HCT116 (cell line): ENCODE results near the gene PC. TPM values are rescaled to one million over a fixed set of nuclear protein-coding genes. Genes with fewer than 3 reads are reported as not detected.

Experiments
- ATAC-seq: fragments of 200-7000 bp; cut with Tn5 transposase; 2 replicates; pipeline ENCODE4 v1.9.1; 2020; ENCODE audit warnings: mild to moderate bottlenecking, moderate library complexity
- BruUV-seq: library from RNA; stranded (reverse); fragments of 400-500 nt; replicated peaks from 2 replicates; lab custom pipeline; 2021; lab: Mats Ljungman, UMichigan
- CTCF ChIA-PET: fragments of 300-600 bp; sonication (Branson Sonifier 250); formaldehyde crosslinking; loops from one replicate; lab custom pipeline; 2021; ENCODE audit warnings: antibody characterized with exemption; lab: Charles Lee
- POLR2A ChIA-PET: fragments of 300-600, 350-600 bp; sonication (Branson Sonifier 250); formaldehyde crosslinking; loops from one replicate; lab custom pipeline; 2021; ENCODE audit warnings: antibody characterized with exemption; lab: Charles Lee
- RAD21 ChIA-PET, 2 experiments: fragments of 300-600 bp; sonication (Branson Sonifier 250); formaldehyde crosslinking; loops; one replicate each; lab custom pipeline; 2023; ENCODE audit warnings: low total read pairs in 2 of 2; ENCODE audit not compliant: uncharacterized antibody in 2 of 2, unreplicated experiment in 2 of 2, low non-redundant PET in 1 of 2; lab: Charles Lee
- DNase-seq: peaks from one replicate; pipeline ENCODE4 v3.0.0-alpha.2; 2010; ENCODE audit warnings: low read depth, low spot score
- H2AFZ ChIP-seq: fragments of 200-600 bp; shearing (Covaris generic), sonication (generic); 2 replicates; pipeline ENCODE4 v1.6.1; 2017; ENCODE audit warnings: low read depth, mixed run types, mixed read lengths, antibody characterized with exemption, low read length; ENCODE audit not compliant: poor library complexity, severe bottlenecking
- H3K27ac ChIP-seq: 2 replicates; pipeline ENCODE4 v1.5.1; 2012; ENCODE audit warnings: low read depth, low read length
- H3K27me3 ChIP-seq: fragments of 200-600 bp; sonication (generic); 2 replicates; pipeline ENCODE4 v1.6.1; 2016; ENCODE audit warnings: mixed run types, low read length, mixed read lengths; ENCODE audit not compliant: insufficient read depth
- H3K36me3 ChIP-seq, 2 experiments: fragments of 200-500 bp in 1 of 2; fragments of 200-600 bp in 1 of 2; sonication (Bioruptor generic) in 1 of 2; sonication (generic) in 1 of 2; 2 replicates each; pipeline versions ENCODE4 v1.5.1 to v1.6.1; 2014 to 2016; ENCODE audit warnings: low read length in 2 of 2, inconsistent platforms in 1 of 2, mixed read lengths in 1 of 2, mixed run types in 1 of 2; ENCODE audit not compliant: insufficient read depth in 2 of 2, control insufficient read depth in 1 of 2
- H3K4me1 ChIP-seq, 2 experiments: fragments of 200-600 bp in 1 of 2; sonication (generic) in 1 of 2; 2 replicates each; pipeline versions ENCODE4 v1.5.1 to v1.6.1; 2012 to 2017; ENCODE audit warnings: low read length in 2 of 2, inconsistent platforms in 1 of 2, mild to moderate bottlenecking in 1 of 2, mixed read lengths in 1 of 2, mixed run types in 1 of 2, moderate library complexity in 1 of 2; ENCODE audit not compliant: insufficient read depth in 2 of 2, control insufficient read depth in 1 of 2
- H3K4me2 ChIP-seq: fragments of 200-600 bp; sonication (generic); 2 replicates; pipeline ENCODE4 v1.6.1; 2017; ENCODE audit warnings: mixed run types, low read length, mixed read lengths
- H3K4me3 ChIP-seq, 2 experiments: fragments of 200-600 bp in 1 of 2; sonication (generic) in 1 of 2; replicated peaks in 1 of 2; 2 replicates each; pipeline ENCODE4 v1.5.1; 2011 to 2016; ENCODE audit warnings: low read length in 2 of 2, control low read depth in 1 of 2, low read depth in 1 of 2, mild to moderate bottlenecking in 1 of 2, mixed read lengths in 1 of 2, mixed run types in 1 of 2
- H3K79me2 ChIP-seq: fragments of 200-600 bp; sonication (generic); 2 replicates; pipeline ENCODE4 v1.6.1; 2017; ENCODE audit warnings: mild to moderate bottlenecking, mixed run types, low read length, moderate library complexity, mixed read lengths; ENCODE audit not compliant: insufficient read depth
- H3K9ac ChIP-seq: fragments of 200-600 bp; sonication (generic); 2 replicates; pipeline ENCODE4 v1.6.1; 2016; ENCODE audit warnings: low read length, mixed read lengths
- H3K9me2 ChIP-seq: fragments of 200-600 bp; sonication (generic), shearing (Covaris generic); 2 replicates; pipeline ENCODE4 v1.6.1; 2017; ENCODE audit warnings: mixed run types, mild to moderate bottlenecking, moderate library complexity; ENCODE audit not compliant: insufficient read depth
- H3K9me3 ChIP-seq, 2 experiments: fragments of 200-500 bp in 1 of 2; fragments of 200-600 bp in 1 of 2; sonication (Bioruptor generic) in 1 of 2; sonication (generic) in 1 of 2; 2 replicates each; pipeline ENCODE4 v1.6.1; 2014 to 2017; ENCODE audit warnings: low read length in 2 of 2, mixed read lengths in 2 of 2, inconsistent platforms in 1 of 2, low read depth in 1 of 2, mild to moderate bottlenecking in 1 of 2, mixed run types in 1 of 2, moderate library complexity in 1 of 2; ENCODE audit not compliant: control insufficient read depth in 1 of 2, insufficient read depth in 1 of 2
- H4K20me1 ChIP-seq: fragments of 200-600 bp; sonication (generic), shearing (Covaris generic); 2 replicates; pipeline ENCODE4 v1.6.1; 2017; ENCODE audit warnings: mixed run types, mild to moderate bottlenecking, moderate library complexity; ENCODE audit not compliant: insufficient read depth
- CEBPB ChIP-seq: IDR thresholded peaks from 2 replicates; pipeline ENCODE4 v1.6.1; 2012; ENCODE audit warnings: low read depth
- EGR1 ChIP-seq: IDR thresholded peaks from 2 replicates; pipeline ENCODE4 v1.6.1; 2012; ENCODE audit warnings: low read depth
- ELF1 ChIP-seq: IDR thresholded peaks from 2 replicates; pipeline ENCODE4 v1.6.1; 2012; ENCODE audit warnings: low read depth, borderline replicate concordance
- EZH2phosphoT487 ChIP-seq: fragments of 200-600 bp; IDR thresholded peaks from 2 replicates; pipeline ENCODE4 v1.6.1; 2018; ENCODE audit warnings: antibody characterized with exemption, borderline replicate concordance
- FOSL1 ChIP-seq: IDR thresholded peaks from 2 replicates; pipeline ENCODE4 v1.6.1; 2012; ENCODE audit warnings: low read depth
- JUND ChIP-seq: IDR thresholded peaks from 2 replicates; pipeline ENCODE4 v1.6.1; 2012
- MAX ChIP-seq: IDR thresholded peaks from 2 replicates; pipeline ENCODE4 v1.6.1; 2012
- POLR2A ChIP-seq: IDR thresholded peaks from 2 replicates; pipeline ENCODE4 v1.7.0; 2011; ENCODE audit warnings: borderline replicate concordance; ENCODE audit not compliant: insufficient read depth, insufficient read length; ENCODE audit errors: extremely low read depth
- RAD21 ChIP-seq: IDR thresholded peaks from 2 replicates; pipeline ENCODE4 v1.6.1; 2012; ENCODE audit warnings: low read depth, mild to moderate bottlenecking
- SIN3A ChIP-seq: IDR thresholded peaks from 2 replicates; pipeline ENCODE4 v1.6.1; 2012; ENCODE audit warnings: low read depth
- SP1 ChIP-seq: IDR thresholded peaks from 2 replicates; pipeline ENCODE4 v1.6.1; 2012; ENCODE audit warnings: low read depth
- SRF ChIP-seq: IDR thresholded peaks from 2 replicates; pipeline ENCODE4 v1.6.1; 2012; ENCODE audit warnings: low read depth
- TCF7L2 ChIP-seq: IDR thresholded peaks from 2 replicates; pipeline ENCODE4 v1.7.0; 2011; ENCODE audit warnings: borderline replicate concordance, inconsistent platforms; ENCODE audit not compliant: insufficient read depth, insufficient read length; ENCODE audit errors: extremely low read depth
- YY1 ChIP-seq: IDR thresholded peaks from 2 replicates; pipeline ENCODE4 v1.6.1; 2011; ENCODE audit warnings: low read length, low read depth, moderate library complexity, mild to moderate bottlenecking; ENCODE audit not compliant: insufficient replicate concordance; ENCODE audit errors: extremely low read depth
- ZBTB33 ChIP-seq: IDR thresholded peaks from 2 replicates; pipeline ENCODE4 v1.6.1; 2011; ENCODE audit warnings: mild to moderate bottlenecking, low read length, moderate library complexity; ENCODE audit not compliant: insufficient replicate concordance; ENCODE audit errors: extremely low read depth
- ZFX ChIP-seq: fragments of 450-650 bp; IDR thresholded peaks from 2 replicates; pipeline ENCODE4 v1.6.1; 2017
- intact Hi-C: fragments of 100-400 bp; cut with micrococcal nuclease; formaldehyde crosslinking; loops from 2 replicates; pipeline ENCODE4 v1.10.0; 2022
- total RNA-seq: library from RNA; stranded (reverse); gene quantifications from one replicate; pipeline ENCODE4 v1.2.1, GENCODE V29; 2021; ENCODE audit not compliant: unreplicated experiment
- TF ChIP-seq, protein P1 (sequence below): IDR thresholded peaks from 2 replicates; pipeline ENCODE4 v1.6.1; 2012

PC gene
- total RNA-seq, 1 experiment from 2014 or later = 24.1 TPM

DNA sequence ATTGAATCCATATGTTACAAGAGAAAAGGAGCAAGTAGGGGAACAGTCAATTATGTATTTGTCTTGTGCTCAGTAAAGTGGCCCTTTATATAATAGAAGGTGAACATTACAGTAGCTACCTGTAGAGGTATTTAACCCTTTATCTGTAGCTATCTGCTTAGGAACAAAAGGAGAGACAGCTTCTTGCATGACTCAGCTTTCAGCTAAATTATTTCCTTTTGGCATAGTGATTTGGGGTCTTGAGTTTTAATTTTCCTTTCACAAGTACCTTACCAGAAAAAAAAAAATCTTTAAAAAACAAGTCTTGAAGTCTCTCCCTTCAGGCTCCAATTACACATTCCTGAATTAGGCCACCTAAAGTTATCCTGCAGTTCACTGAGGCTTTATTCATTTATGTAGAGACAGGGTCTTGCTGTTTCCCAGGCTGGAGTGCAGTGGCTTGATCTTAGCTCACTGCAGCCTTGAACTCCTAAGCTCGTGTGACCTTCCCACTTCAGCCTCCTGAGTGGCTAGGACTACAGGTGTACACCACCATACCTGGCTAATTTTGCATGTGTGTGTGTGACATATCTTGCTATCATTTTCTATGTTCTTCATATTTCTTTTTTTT is 147.5 kb downstream of the PC start:
- Histone ChIP-seq H3K79me2 (no peaks in the 10 kb centered on the region), H3K4me1 (peaks cover 0 to 4% of the 10 kb centered on the region in 2 experiments; a peak in 2 of 4 replicates)
- TF ChIP-seq POLR2A (no peak), ZFX (no peak), EZH2phosphoT487 (no peak), FOSL1 (no peak), SRF (no peak)
- TF ChIP-seq, all 23 proteins: peak for 0
- RAD21 ChIA-PET = interaction anchor here in 1 of 2 experiments (0.6 kb wide), 1 partner anchor 133 kb away, joined by 4 read pairs; the partner anchor contains the start of gene RBM4B
- H3K36me3 ChIP-seq = no peaks in the 10 kb centered on the region
- intact Hi-C loops = no loop called here
- DNase-seq = no peak
- no peak for ATAC-seq
- no TSS peak for BruUV-seq
- H3K9me3 ChIP-seq = no peaks in the 10 kb centered on the region
- no peak overlapping the region for H3K27ac ChIP-seq
- H4K20me1 ChIP-seq = no peaks in the 10 kb centered on the region
- no peak overlapping the region for H2AFZ ChIP-seq
- POLR2A ChIA-PET = no interaction called here
- H3K27me3 ChIP-seq = no peaks in the 10 kb centered on the region
- no peak overlapping the region for H3K9ac ChIP-seq
- no peaks in the 10 kb centered on the region for H3K9me2 ChIP-seq
- H3K4me2 ChIP-seq = no peak overlapping the region
- no peak overlapping the region for H3K4me3 ChIP-seq
- CTCF ChIA-PET = no interaction called here

DNA sequence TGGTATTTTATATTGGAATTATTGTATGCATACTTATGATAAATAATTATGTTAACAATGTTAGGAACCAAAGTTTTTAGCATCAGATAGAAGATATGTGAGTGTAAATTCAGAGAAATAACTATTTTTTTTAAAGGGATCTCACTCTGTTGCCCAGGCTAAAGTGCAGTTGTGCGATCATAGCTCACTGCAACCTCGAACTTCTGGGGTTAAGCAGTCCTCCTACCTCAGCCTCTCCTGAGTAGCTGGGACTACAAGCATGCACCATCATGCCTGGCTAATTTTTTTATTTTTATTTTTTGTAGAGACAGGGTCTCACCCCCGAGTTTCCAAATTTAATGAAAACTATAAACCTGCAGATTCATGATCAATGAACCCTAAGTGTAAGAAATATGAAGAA is 148.6 kb downstream of the PC start:
- Histone ChIP-seq H3K4me3 (no peak overlapping the region), H3K27ac (no peak overlapping the region), H3K4me1 (no peaks in the 10 kb centered on the region), H4K20me1 (no peaks in the 10 kb centered on the region), H3K9ac (no peak overlapping the region), H2AFZ (no peak overlapping the region), H3K36me3 (no peaks in the 10 kb centered on the region), H3K79me2 (no peaks in the 10 kb centered on the region), H3K27me3 (no peaks in the 10 kb centered on the region), H3K9me2 (no peaks in the 10 kb centered on the region), H3K9me3 (no peaks in the 10 kb centered on the region), H3K4me2 (no peak overlapping the region)
- DNase-seq (no peak), ATAC-seq (no peak)
- BruUV-seq = no TSS peak
- ChIA-PET CTCF (no interaction called here), POLR2A (interaction anchor here (0.6 kb wide), 1 partner anchor 19 kb away, joined by 3 read pairs; no protein-coding TSS in a partner anchor), RAD21 (no interaction called here)
- intact Hi-C loops = no loop called here
- TF ChIP-seq ZBTB33 (no peak), CEBPB (no peak), YY1 (no peak), SIN3A (no peak), POLR2A (no peak), SP1 (no peak), SRF (no peak), TCF7L2 (no peak), ZFX (no peak), FOSL1 (no peak), EZH2phosphoT487 (no peak), EGR1 (no peak), JUND (no peak), RAD21 (no peak), MAX (no peak), ELF1 (no peak)
- TF ChIP-seq, protein P1, sequence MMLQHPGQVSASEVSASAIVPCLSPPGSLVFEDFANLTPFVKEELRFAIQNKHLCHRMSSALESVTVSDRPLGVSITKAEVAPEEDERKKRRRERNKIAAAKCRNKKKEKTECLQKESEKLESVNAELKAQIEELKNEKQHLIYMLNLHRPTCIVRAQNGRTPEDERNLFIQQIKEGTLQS = no peak
